ENCODE data around the gene ZHX3. TPM values are rescaled to one million over a fixed set of nuclear protein-coding genes. Genes with fewer than 3 reads are reported as not detected.

ZHX3 gene
- total RNA-seq, 2 donors from 2014 or later = 10.9 to 11.9 TPM

DNA sequence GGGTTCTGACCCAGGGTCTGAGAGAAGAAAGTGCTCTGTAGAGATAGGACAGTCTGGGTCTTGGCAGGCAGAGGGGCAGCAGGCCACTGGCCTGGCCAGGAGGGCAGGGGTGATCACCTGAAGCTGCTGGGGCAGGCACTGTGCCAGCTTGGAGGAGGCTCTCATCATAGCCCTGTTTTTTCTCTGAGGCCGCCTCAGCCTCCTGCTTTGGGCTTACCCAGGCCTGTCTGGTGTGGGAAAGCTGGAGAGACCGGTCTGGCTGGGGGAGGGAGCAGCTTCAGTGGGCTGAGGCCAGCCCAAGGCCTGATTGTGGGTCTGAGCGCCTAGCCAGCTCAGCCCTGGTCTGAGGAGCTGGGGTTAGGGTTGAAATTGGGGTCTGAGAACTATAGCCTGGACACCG lies 26.9 kb upstream of the ZHX3 start:
- Histone ChIP-seq H3K27me3 (no peaks in the 10 kb centered on the region), H3K4me3 (no peak overlapping the region), H3K36me3 (replicated peaks in 1 of 2; ENCODE audit: insufficient read depth in 1 of 2, low read depth in 2 of 2) (peaks cover 0 to 3% of the 10 kb centered on the region in 2 donors), H3K9me3 (no peaks in the 10 kb centered on the region), H3K4me1 (peaks cover 33% of the 10 kb centered on the region), H3K27ac (no peak overlapping the region)
- intact Hi-C loops (cut with DNase I) = no loop called here
- WGBS, 2 donors = 82 to 90% methylated on average over 4 of the region's 4 CpGs
- ATAC-seq (no peak), DNase-seq (peak in 1 of 4 donors; percentile 39)
- no peak for TF ChIP-seq POLR2A (IDR thresholded peaks at IDR 0.05)
- TF ChIP-seq, protein P1, sequence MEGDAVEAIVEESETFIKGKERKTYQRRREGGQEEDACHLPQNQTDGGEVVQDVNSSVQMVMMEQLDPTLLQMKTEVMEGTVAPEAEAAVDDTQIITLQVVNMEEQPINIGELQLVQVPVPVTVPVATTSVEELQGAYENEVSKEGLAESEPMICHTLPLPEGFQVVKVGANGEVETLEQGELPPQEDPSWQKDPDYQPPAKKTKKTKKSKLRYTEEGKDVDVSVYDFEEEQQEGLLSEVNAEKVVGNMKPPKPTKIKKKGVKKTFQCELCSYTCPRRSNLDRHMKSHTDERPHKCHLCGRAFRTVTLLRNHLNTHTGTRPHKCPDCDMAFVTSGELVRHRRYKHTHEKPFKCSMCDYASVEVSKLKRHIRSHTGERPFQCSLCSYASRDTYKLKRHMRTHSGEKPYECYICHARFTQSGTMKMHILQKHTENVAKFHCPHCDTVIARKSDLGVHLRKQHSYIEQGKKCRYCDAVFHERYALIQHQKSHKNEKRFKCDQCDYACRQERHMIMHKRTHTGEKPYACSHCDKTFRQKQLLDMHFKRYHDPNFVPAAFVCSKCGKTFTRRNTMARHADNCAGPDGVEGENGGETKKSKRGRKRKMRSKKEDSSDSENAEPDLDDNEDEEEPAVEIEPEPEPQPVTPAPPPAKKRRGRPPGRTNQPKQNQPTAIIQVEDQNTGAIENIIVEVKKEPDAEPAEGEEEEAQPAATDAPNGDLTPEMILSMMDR (IDR thresholded peaks at IDR 0.05) = no peak

DNA sequence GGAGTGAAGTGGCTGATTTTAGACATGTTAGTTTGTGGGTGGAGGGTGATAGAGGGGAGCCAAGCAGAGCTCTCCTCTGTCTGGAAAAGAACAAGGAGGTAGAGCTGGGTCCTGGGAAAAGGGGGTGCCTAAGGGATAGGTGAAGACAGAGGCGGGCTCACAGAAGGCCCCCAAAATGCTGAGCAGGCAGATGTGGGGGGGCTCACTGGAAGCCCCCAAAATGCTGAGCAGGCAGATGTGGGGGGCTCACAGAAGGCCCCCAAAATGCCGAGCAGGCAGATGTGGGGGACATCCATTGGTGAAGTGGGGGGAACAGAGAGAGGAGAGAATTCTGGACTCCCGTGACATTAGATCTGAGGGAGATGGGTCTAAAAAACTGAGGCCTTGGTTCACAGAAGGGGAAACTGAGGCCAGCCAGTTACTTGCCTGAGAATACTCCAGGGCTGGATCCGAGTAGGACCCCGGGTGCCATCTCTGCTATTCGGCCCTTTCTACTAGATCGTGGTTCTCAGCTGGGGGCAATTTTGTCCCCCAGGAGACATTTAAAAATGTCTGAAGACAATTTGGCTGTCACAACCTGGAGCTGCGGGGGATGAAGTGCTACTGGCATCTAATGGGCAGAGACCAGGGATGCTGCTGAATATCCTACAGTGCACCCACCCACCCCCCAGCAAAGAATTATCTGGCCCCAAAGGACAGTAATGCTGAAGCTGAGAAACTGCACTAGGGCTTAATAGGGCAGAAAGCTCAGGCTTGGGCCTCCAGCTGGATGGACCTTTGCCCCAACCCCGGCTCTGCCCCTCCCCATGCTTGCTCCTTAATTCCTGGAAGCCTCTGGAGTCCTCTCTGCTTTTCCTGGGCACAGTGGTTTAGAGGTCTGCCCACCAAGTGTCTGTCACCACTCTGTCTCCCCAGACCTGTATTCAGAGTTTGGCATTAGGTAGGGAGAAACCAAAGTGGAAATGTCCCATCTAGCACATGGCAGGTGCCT lies 25.2 kb upstream of the ZHX3 start:
- no peaks in the 10 kb centered on the region for H3K9me3 ChIP-seq
- no peak overlapping the region for H3K27ac ChIP-seq
- intact Hi-C loops (cut with DNase I) = no loop called here
- ATAC-seq (no peak), DNase-seq (no peak)
- H3K36me3 ChIP-seq (replicated peaks in 1 of 2; ENCODE audit: insufficient read depth in 1 of 2, low read depth in 2 of 2) = no peaks in the 10 kb centered on the region
- 90 to 91% methylated on average over 5 to 9 of the region's 9 CpGs for WGBS, 2 donors
- H3K4me1 ChIP-seq = peaks cover 33% of the 10 kb centered on the region
- no peak overlapping the region for H3K4me3 ChIP-seq
- no peak for TF ChIP-seq POLR2A (IDR thresholded peaks at IDR 0.05)
- TF ChIP-seq, protein P1 (IDR thresholded peaks at IDR 0.05) = no peak
- H3K27me3 ChIP-seq = no peaks in the 10 kb centered on the region

DNA sequence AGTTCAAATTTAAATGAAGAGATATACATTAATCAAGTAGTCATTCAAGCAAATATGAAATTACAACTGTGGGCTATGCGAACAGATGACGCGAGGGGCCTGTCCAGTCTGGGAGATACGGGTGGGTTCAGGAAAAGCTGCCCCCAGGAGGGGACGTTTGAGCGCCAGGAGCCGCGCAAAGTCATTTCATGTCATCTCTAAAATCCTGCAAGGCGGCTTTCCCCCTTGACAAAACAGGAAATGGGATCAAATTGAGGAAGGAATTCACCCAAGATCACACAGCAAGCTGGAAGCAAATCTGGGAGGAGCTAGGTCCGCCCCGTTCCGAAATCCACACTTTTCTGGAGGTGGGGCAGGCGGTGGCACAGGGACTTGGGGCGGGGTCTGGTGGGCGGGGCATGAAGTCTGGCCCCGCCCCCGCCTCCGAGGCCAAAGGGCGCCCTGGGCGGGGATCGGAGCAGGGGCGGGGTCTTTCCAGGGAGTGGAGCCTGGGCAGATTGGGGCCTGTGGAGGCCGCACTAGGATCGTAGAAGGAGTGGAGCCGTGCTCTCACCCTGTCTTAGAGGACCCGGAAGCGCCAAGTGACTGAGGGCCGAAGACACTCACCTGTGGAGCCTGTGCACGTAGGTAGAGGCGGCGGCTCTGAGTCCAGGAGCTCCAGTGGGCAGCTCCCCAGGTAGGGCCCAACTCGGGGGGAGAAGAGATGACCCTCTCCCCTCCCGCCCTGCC lies 23.0 kb upstream of the ZHX3 start, which contains the start of gene LPIN3:
LPIN3 (plus strand) TSS at position 495 of the 729 bp plus-strand sequence. CDS start 4,983 bp downstream, outside the sequence.
- TF ChIP-seq, protein P1 (IDR thresholded peaks at IDR 0.05) = peak in 3 of 7 experiments; percentile 13 to 47 (median 28)
- peak; percentile 72 to 87 (median 86) for TF ChIP-seq POLR2A (IDR thresholded peaks at IDR 0.05)
- ATAC-seq (peak; percentile 90), DNase-seq (peak; percentile 94 to 96 (median 95))
- intact Hi-C loops (cut with DNase I) = no loop called here
- Histone ChIP-seq H3K27ac (peak within 1 kb of the TSS; percentile 67 to 88 (median 75)), H3K9me3 (no peaks in the 10 kb centered on the region), H3K36me3 (replicated peaks in 1 of 2; ENCODE audit: insufficient read depth in 1 of 2, low read depth in 2 of 2) (no peaks in the 10 kb centered on the region), H3K4me3 (peak within 1 kb of the TSS; percentile 38 to 39), H3K27me3 (no peaks in the 10 kb centered on the region), H3K4me1 (peaks cover 30% of the 10 kb centered on the region)
- WGBS, 2 donors = 2 to 3% methylated on average over 10 to 33 of the region's 33 CpGs

DNA sequence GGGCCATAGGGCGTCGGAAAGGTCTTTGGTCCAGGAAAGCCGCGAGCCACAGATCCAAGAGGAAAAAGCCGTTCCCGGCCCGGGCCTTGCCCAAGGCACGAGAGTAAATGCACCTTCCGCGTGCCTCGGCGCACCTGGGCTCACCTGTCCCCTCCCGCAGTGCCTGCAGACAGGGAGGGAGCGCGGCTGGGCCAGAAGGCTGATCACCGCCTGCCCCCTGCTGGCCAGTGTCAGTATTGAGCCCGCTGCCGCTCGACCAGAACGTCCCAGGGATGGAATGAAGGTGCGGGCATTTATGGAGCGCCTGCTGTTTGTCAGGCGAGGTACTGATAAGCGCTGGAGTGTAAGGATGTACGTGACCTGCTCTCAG lies 22.4 kb upstream of the ZHX3 start:
- peak; percentile 94 to 97 (median 94) for DNase-seq
- Histone ChIP-seq H3K4me3 (peak overlapping the region in 1 of 2 donors; percentile 24), H3K9me3 (no peaks in the 10 kb centered on the region), H3K27ac (peak overlapping the region; percentile 67 to 88 (median 75)), H3K36me3 (replicated peaks in 1 of 2; ENCODE audit: insufficient read depth in 1 of 2, low read depth in 2 of 2) (no peaks in the 10 kb centered on the region), H3K4me1 (peaks cover 34% of the 10 kb centered on the region), H3K27me3 (no peaks in the 10 kb centered on the region)
- WGBS, 2 donors = 2 to 4% methylated on average over 12 to 25 of the region's 25 CpGs
- TF ChIP-seq, protein P1 (IDR thresholded peaks at IDR 0.05) = peak; percentile 97 to 99 (median 99)
- TF ChIP-seq POLR2A (IDR thresholded peaks at IDR 0.05) = peak in 1 of 3 donors; percentile 29
- peak; percentile 90 for ATAC-seq
- intact Hi-C loops (cut with DNase I) = no loop called here
